Activated CD8-positive, alpha-beta T cell treated with anti-CD3 and anti-CD28 coated beads for 36 hours (primary cell): ENCODE results near the gene SEMA5B. TPM values are rescaled to one million over a fixed set of nuclear protein-coding genes. Genes with fewer than 3 reads are reported as not detected.

ENCODE experiments used
- ATAC-seq: fragments of 200-7000 bp; cut with Tn5 transposase; one replicate; pipeline ENCODE4 v1.10.0; 2021; ENCODE audit warnings: mild to moderate bottlenecking, moderate library complexity
- CTCF ChIA-PET: fragments of 350-600 bp; sonication (Branson Sonifier 250); formaldehyde crosslinking; loops from one replicate; lab custom pipeline; 2021; ENCODE audit warnings: antibody characterized with exemption; lab: Charles Lee
- POLR2A ChIA-PET: fragments of 350-600 bp; sonication (Branson Sonifier 250); formaldehyde crosslinking; loops from one replicate; lab custom pipeline; 2021; ENCODE audit warnings: antibody characterized with exemption; lab: Charles Lee
- DNase-seq: peaks from one replicate; pipeline ENCODE4 v3.0.0-alpha.2; 2020
- H3K27ac Mint-ChIP-seq: one replicate; pipeline ENCODE4 v1.8.0; 2021; ENCODE audit warnings: mild to moderate bottlenecking, mixed read lengths
- H3K27me3 Mint-ChIP-seq: one replicate; pipeline ENCODE4 v1.8.0; 2021; ENCODE audit warnings: mixed read lengths
- H3K36me3 Mint-ChIP-seq: one replicate; pipeline ENCODE4 v1.8.0; 2021; ENCODE audit warnings: low read depth, mixed read lengths
- H3K4me1 Mint-ChIP-seq: one replicate; pipeline ENCODE4 v1.8.0; 2021; ENCODE audit warnings: low read depth, mixed read lengths
- H3K4me3 Mint-ChIP-seq: one replicate; pipeline ENCODE4 v1.8.0; 2021; ENCODE audit warnings: mild to moderate bottlenecking, moderate library complexity, mixed read lengths
- H3K9me3 Mint-ChIP-seq: one replicate; pipeline ENCODE4 v1.8.0; 2021; ENCODE audit warnings: mixed read lengths
- intact Hi-C: fragments of 100-400 bp; cut with micrococcal nuclease; formaldehyde crosslinking; loops from one replicate; pipeline ENCODE4 v1.10.0; 2022
- total RNA-seq, 2 experiments: library from RNA; stranded (reverse); gene quantifications; one replicate each; pipeline ENCODE4 v1.2.3, GENCODE V29; 2021
- TF ChIP-seq, protein P1 (sequence below): fragments of 200-600 bp; IDR thresholded peaks from one replicate; pipeline ENCODE4 v1.8.0; 2022; ENCODE audit warnings: antibody characterized with exemption, mild to moderate bottlenecking

Gene SEMA5B
- total RNA-seq, 2 experiments from 2014 or later = not detected

DNA sequence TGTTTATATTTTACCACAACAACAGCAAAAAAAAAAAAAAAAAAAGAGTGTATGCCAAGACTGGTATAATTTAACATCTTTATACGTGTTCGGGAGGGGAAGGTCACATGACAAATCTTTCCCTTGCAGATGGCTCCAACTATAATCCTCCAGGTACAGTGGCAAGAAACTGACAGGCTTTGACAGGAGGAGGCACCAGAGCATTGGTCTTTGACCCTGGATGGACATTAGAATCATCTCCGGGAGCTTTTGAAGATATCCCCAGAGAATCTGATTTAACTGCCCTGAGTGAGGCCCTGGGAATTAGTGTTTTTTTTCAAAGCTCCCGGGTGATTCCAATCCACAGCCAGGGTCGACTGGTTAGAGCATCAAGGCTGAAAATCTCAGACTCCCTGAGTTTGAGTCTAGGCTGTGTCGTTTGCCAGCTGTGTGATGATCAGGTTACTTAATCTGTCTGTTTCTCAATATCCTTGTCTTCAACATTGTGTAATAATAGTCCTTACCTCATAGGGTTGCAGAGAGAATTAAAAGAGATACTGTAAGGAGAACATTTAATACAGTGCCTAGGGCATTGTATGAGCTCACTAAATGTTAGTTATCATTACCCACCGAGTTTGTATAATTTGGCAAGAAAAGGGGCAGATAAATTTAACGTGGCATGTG lies 8.9 kb upstream of the SEMA5B start:
- Mint-ChIP-seq H3K36me3 (no peaks in the 10 kb centered on the region), H3K9me3 (no peaks in the 10 kb centered on the region), H3K4me3 (no peak overlapping the region), H3K27me3 (peaks cover 39% of the 10 kb centered on the region), H3K4me1 (no peaks in the 10 kb centered on the region), H3K27ac (no peak overlapping the region)
- intact Hi-C loops = no loop called here
- no peak for DNase-seq
- TF ChIP-seq, protein P1, sequence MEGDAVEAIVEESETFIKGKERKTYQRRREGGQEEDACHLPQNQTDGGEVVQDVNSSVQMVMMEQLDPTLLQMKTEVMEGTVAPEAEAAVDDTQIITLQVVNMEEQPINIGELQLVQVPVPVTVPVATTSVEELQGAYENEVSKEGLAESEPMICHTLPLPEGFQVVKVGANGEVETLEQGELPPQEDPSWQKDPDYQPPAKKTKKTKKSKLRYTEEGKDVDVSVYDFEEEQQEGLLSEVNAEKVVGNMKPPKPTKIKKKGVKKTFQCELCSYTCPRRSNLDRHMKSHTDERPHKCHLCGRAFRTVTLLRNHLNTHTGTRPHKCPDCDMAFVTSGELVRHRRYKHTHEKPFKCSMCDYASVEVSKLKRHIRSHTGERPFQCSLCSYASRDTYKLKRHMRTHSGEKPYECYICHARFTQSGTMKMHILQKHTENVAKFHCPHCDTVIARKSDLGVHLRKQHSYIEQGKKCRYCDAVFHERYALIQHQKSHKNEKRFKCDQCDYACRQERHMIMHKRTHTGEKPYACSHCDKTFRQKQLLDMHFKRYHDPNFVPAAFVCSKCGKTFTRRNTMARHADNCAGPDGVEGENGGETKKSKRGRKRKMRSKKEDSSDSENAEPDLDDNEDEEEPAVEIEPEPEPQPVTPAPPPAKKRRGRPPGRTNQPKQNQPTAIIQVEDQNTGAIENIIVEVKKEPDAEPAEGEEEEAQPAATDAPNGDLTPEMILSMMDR = no peak
- ATAC-seq = no peak
- POLR2A ChIA-PET = no interaction called here
- CTCF ChIA-PET = no interaction called here

DNA sequence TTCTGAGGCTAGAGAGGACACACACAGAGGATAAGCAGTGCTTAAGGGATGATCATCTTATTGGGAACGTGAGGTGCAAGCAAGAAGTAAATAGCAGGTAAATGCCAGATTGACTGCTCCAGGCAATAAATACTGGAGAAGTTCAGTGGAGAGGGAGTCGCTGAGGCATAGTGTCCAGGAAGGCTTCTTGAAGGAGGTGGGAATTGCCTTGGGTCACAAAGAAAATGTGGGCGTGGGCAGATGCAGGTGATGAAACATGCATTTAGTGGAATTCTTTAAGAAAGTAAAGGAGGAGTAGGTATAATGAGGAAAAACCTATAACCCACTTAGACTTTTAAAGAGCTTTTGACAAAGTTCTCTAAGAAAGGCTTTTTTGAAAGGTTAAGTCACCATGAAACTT lies 7.4 kb upstream of the SEMA5B start:
- ATAC-seq = no peak
- CTCF ChIA-PET = no interaction called here
- intact Hi-C loops = no loop called here

DNA sequence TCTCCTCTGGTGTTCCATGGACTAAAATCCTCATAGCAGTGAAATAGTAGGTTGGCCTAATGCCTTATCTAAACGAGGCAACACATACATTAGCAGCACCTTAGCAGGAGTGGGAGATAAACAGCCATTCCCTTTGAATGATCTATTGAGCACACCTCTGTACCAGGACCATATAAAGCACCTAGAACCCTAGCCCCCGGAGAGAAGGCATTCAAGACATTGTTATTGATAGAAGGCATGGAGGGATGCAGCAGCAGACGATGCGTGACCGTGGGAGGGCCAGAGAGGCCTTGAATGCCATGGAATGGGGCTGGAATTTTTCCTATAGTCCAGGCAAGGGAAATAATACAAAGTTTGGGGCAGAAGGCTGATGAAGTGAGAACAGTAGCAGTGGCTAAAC lies 6.6 kb upstream of the SEMA5B start:
- ATAC-seq (no peak), DNase-seq (no peak)
- ChIA-PET POLR2A (no interaction called here), CTCF (no interaction called here)
- intact Hi-C loops = no loop called here
- H3K27me3 Mint-ChIP-seq = peaks cover 46% of the 10 kb centered on the region
- TF ChIP-seq, protein P1 = no peak
- no peaks in the 10 kb centered on the region for H3K9me3 Mint-ChIP-seq
- H3K4me1 Mint-ChIP-seq = no peaks in the 10 kb centered on the region
- no peak overlapping the region for H3K27ac Mint-ChIP-seq
- no peaks in the 10 kb centered on the region for H3K36me3 Mint-ChIP-seq
- H3K4me3 Mint-ChIP-seq = no peak overlapping the region

More for the DNA sequence above, 7.4 kb upstream of the SEMA5B start:
- no peak for DNase-seq
- POLR2A ChIA-PET = no interaction called here
- Mint-ChIP-seq H3K27me3 (peaks cover 37% of the 10 kb centered on the region), H3K36me3 (no peaks in the 10 kb centered on the region), H3K4me3 (no peak overlapping the region), H3K27ac (no peak overlapping the region), H3K4me1 (no peaks in the 10 kb centered on the region), H3K9me3 (no peaks in the 10 kb centered on the region)
- TF ChIP-seq, protein P1 = no peak

DNA sequence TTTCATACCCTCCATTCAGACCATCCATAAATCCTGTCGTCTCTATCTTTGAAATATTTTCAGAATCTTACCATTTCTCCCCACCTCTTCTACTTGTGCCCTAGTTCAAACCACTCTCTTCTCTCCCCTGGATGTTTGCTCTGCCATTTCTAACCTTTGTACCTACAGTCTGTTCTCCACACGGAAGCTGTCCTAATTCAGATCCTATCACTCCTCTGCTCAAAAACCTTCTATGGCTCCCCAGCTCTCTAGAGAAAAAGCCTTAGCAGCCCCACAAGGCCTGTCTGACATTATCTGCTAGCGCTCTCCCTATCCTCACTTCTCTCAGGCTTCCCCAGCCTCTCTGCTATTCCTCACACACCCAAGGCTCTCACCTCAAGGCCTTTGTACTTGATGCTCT lies 4.5 kb upstream of the SEMA5B start:
- ATAC-seq (no peak), DNase-seq (no peak)
- CTCF ChIA-PET = interaction anchor here (1.0 to 1.4 kb wide), 2 partner anchors 9 to 11 kb away, joined by 3 read pairs; no protein-coding TSS in a partner anchor

DNA sequence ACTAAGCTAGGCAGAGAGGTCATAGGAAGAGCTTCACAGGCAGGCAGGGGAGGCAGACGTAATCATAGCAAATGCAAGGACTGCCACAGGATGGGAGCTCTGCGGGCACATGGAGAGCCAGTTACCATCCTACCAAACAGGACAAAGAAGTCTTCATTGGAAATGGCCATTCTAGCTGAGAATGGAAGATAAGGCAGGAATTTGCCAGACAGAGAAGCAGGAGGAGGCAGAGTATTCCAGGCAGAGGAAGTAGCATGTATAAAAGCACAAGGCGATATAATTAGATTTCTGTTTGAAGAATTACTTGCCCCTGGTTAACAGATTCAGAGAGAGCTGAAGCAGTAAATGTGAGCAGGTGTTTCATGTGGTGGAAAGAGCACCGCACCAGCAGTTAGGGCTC lies 3.5 kb upstream of the SEMA5B start:
- Mint-ChIP-seq H3K27me3 (peaks cover 50% of the 10 kb centered on the region), H3K4me1 (peaks cover 9% of the 10 kb centered on the region), H3K27ac (no peak overlapping the region), H3K9me3 (no peaks in the 10 kb centered on the region), H3K36me3 (no peaks in the 10 kb centered on the region), H3K4me3 (no peak overlapping the region)
- TF ChIP-seq, protein P1 = no peak
- ChIA-PET POLR2A (no interaction called here), CTCF (interaction anchor here (1.3 to 5.2 kb wide), 2 partner anchors 14 to 89 kb away, joined by 3 to 38 read pairs; no protein-coding TSS in a partner anchor)
- DNase-seq = no peak
- ATAC-seq = no peak
- intact Hi-C loops = no loop called here

More for the DNA sequence above, 4.5 kb upstream of the SEMA5B start:
- Mint-ChIP-seq H3K27me3 (peaks cover 44% of the 10 kb centered on the region), H3K27ac (no peak overlapping the region), H3K36me3 (no peaks in the 10 kb centered on the region), H3K4me3 (no peak overlapping the region), H3K9me3 (no peaks in the 10 kb centered on the region), H3K4me1 (peaks cover 6% of the 10 kb centered on the region)
- intact Hi-C loops = no loop called here
- POLR2A ChIA-PET = no interaction called here
- TF ChIP-seq, protein P1 = no peak
